ENCODE measurements around the gene IMMP2L.
A peak's percentile ranks its signal among the peaks of the same experiment; 100 is the strongest.

The IMMP2L gene

DNA sequence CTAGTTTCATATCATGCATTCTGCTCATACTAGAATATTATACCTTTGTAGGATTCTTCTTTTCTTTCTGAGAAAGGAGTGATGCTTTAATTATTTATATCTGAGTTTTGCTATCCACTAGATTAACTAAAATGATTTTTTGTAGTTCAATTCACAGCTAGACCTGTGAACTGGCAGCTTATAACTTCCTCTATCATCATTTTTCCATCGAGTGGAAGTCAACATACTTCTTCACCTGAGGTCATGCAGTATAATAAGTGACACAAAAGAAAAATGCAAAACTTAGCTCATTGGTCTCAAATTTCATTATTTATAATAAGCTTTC, 463.4 kb downstream of the IMMP2L start:
- Histone ChIP-seq H3K9me3 (ENCODE audit: severe bottlenecking) (no peaks in the 10 kb centered on the region), H3K4me3 (ENCODE audit: severe bottlenecking) (no peak overlapping the region), H3K27me3 (ENCODE audit: insufficient read depth, poor library complexity, severe bottlenecking) (no peaks in the 10 kb centered on the region), H3K27ac (ENCODE audit: poor library complexity, severe bottlenecking) (no peak overlapping the region), H3K36me3 (ENCODE audit: low read depth) (no peaks in the 10 kb centered on the region), H3K4me1 (ENCODE audit: insufficient read depth, poor library complexity, severe bottlenecking) (no peaks in the 10 kb centered on the region)
- no peak for DNase-seq (ENCODE audit: low spot score)
- no peak for ATAC-seq (ENCODE audit: low read depth)
- TF ChIP-seq, protein P1, sequence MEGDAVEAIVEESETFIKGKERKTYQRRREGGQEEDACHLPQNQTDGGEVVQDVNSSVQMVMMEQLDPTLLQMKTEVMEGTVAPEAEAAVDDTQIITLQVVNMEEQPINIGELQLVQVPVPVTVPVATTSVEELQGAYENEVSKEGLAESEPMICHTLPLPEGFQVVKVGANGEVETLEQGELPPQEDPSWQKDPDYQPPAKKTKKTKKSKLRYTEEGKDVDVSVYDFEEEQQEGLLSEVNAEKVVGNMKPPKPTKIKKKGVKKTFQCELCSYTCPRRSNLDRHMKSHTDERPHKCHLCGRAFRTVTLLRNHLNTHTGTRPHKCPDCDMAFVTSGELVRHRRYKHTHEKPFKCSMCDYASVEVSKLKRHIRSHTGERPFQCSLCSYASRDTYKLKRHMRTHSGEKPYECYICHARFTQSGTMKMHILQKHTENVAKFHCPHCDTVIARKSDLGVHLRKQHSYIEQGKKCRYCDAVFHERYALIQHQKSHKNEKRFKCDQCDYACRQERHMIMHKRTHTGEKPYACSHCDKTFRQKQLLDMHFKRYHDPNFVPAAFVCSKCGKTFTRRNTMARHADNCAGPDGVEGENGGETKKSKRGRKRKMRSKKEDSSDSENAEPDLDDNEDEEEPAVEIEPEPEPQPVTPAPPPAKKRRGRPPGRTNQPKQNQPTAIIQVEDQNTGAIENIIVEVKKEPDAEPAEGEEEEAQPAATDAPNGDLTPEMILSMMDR (IDR thresholded peaks at IDR 0.05; ENCODE audit: poor library complexity, severe bottlenecking) = peak; percentile 30

DNA sequence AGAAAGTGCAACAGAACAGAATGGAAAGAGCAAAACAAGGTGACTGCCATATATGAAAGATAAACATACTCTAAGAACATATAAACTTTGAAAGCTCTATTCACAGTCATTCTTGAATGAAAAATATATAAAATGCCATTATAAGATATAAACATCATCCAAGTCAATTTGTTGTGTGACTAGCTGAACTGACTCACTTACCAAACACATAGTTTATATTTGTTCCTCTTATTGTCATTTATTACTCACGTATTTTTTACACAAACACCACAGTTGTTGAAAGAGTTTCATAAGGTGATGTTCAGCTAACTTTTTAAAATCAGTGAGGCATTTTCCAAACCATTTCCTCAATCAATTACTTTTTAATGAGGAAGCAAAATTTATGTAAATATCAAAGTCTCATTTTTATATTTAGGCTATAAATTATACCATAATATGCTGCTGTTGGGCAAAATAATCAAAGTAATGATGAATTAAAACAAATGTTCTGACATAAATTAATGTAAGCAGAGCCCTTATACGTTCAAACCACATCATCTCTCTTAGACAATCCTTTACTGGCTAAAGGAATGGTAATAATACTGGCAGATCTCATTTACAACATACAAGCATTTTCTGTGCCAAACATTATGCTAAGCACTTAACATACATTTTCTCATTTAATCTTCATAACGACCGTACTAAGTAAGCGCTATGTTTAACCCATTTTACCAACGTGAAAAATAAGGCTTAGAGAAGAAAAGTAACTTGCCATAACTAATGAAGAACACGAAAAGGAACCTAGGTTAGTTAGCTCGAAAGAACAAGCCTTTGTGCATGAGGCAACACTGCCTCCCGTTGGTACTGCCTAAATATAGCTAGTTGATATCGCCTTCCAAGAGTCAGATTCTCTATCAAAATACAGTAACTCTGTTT, 464.0 kb downstream of the IMMP2L start:
- ATAC-seq (ENCODE audit: low read depth) (no peak), DNase-seq (ENCODE audit: low spot score) (no peak)
- TF ChIP-seq, protein P1 (IDR thresholded peaks at IDR 0.05; ENCODE audit: poor library complexity, severe bottlenecking) = peak; percentile 45
- Histone ChIP-seq H3K36me3 (ENCODE audit: low read depth) (no peaks in the 10 kb centered on the region), H3K27ac (ENCODE audit: poor library complexity, severe bottlenecking) (no peak overlapping the region), H3K4me1 (ENCODE audit: insufficient read depth, poor library complexity, severe bottlenecking) (no peaks in the 10 kb centered on the region), H3K27me3 (ENCODE audit: insufficient read depth, poor library complexity, severe bottlenecking) (no peaks in the 10 kb centered on the region), H3K9me3 (ENCODE audit: severe bottlenecking) (no peaks in the 10 kb centered on the region), H3K4me3 (ENCODE audit: severe bottlenecking) (no peak overlapping the region)

DNA sequence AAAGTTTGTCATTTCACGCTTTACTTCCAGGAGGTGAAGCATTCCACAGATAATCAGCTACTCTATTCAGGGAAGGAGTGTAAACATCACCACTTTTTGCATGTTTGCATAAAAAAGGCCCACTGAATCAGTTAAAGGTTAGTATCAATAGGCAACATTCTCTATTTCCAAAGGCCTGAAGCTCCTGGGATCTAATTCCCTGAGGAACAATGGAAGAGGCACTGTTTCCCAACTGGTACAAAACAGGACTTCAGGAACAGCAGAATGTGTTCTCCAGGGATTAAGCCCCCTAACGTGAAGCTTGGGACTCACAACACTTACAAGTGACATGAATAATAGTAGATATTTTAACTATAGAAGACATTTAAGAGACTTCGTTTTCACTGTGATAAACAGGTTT, 465.3 kb downstream of the IMMP2L start:
- no peak for ATAC-seq (ENCODE audit: low read depth)
- Histone ChIP-seq H3K4me1 (ENCODE audit: insufficient read depth, poor library complexity, severe bottlenecking) (no peaks in the 10 kb centered on the region), H3K4me3 (ENCODE audit: severe bottlenecking) (no peak overlapping the region), H3K27me3 (ENCODE audit: insufficient read depth, poor library complexity, severe bottlenecking) (no peaks in the 10 kb centered on the region), H3K27ac (ENCODE audit: poor library complexity, severe bottlenecking) (no peak overlapping the region), H3K36me3 (ENCODE audit: low read depth) (no peaks in the 10 kb centered on the region), H3K9me3 (ENCODE audit: severe bottlenecking) (no peaks in the 10 kb centered on the region)
- DNase-seq (ENCODE audit: low spot score) = no peak
- TF ChIP-seq, protein P1 (IDR thresholded peaks at IDR 0.05; ENCODE audit: poor library complexity, severe bottlenecking) = no peak

DNA sequence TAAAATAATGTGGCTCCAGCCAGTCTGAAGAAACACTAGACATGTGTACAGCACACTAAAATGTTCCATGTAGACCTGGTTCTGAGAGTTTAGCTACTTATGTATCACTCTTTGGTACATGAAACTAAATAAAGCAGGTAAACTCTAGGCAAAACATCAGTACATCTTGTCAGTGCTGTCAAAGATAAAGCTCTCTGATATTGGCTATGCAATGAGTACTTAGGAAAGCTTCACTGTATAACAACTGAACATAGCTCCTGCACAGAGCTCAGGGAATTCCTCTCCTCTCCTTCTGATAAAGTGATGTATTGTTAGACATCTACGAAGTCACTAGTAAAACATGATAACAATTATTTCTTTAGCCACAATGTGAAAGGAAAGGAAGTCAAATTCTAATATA, 467.9 kb downstream of the IMMP2L start:
- no peak for ATAC-seq (ENCODE audit: low read depth)
- Histone ChIP-seq H3K36me3 (ENCODE audit: low read depth) (no peaks in the 10 kb centered on the region), H3K27ac (ENCODE audit: poor library complexity, severe bottlenecking) (no peak overlapping the region), H3K4me3 (ENCODE audit: severe bottlenecking) (no peak overlapping the region), H3K27me3 (ENCODE audit: insufficient read depth, poor library complexity, severe bottlenecking) (no peaks in the 10 kb centered on the region), H3K9me3 (ENCODE audit: severe bottlenecking) (no peaks in the 10 kb centered on the region), H3K4me1 (ENCODE audit: insufficient read depth, poor library complexity, severe bottlenecking) (no peaks in the 10 kb centered on the region)
- TF ChIP-seq, protein P1 (IDR thresholded peaks at IDR 0.05; ENCODE audit: poor library complexity, severe bottlenecking) = no peak
- no peak for DNase-seq (ENCODE audit: low spot score)

DNA sequence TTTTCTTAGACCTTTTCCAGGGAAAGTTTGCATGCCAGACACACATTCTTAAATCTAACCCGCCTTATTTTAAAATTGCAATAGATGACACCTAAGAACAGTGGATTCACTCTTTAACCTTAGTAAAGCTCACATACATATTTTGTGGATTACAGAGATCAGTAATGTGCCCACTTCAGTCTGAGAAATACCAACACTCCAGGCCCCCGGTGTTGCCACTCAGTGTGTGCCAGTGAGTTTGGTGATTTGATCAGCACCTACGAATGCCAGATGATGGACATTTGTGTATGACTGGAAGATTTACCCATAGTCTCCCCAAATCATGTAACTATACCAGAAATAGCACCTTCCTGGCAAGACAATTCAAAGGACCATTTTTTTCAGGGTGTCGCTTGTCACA, 468.8 kb downstream of the IMMP2L start:
- no peaks in the 10 kb centered on the region for H3K36me3 ChIP-seq (ENCODE audit: low read depth)
- no peaks in the 10 kb centered on the region for H3K4me1 ChIP-seq (ENCODE audit: insufficient read depth, poor library complexity, severe bottlenecking)
- H3K27me3 ChIP-seq (ENCODE audit: insufficient read depth, poor library complexity, severe bottlenecking) = no peaks in the 10 kb centered on the region
- no peak overlapping the region for H3K4me3 ChIP-seq (ENCODE audit: severe bottlenecking)
- no peaks in the 10 kb centered on the region for H3K9me3 ChIP-seq (ENCODE audit: severe bottlenecking)
- ATAC-seq (ENCODE audit: low read depth) (no peak), DNase-seq (ENCODE audit: low spot score) (no peak)
- H3K27ac ChIP-seq (ENCODE audit: poor library complexity, severe bottlenecking) = no peak overlapping the region
- TF ChIP-seq, protein P1 (IDR thresholded peaks at IDR 0.05; ENCODE audit: poor library complexity, severe bottlenecking) = no peak

All from RWPE2 (cell line).